Colonic mucosa (tissue), 4 donors: Measurements from ENCODE around the gene SGF29. TPM values are rescaled to one million over a fixed set of nuclear protein-coding genes. Genes with fewer than 3 reads are reported as not detected.
A peak's percentile ranks its signal among the peaks of the same experiment; 100 is the strongest.
"Not testable (repeated sequence)": the region's sequence is repeated elsewhere in the genome, so short reads cannot be mapped to it uniquely, and the experiment has no call there.

Experiments
- DNase-seq: peaks from one replicate; pipeline ENCODE4 v3.0.0-alpha.2; 2020
- H3K27ac ChIP-seq: fragments of 200-600 bp; one replicate; pipeline ENCODE4 v1.8.0; 2021
- H3K27me3 ChIP-seq: fragments of 200-600 bp; one replicate; pipeline ENCODE4 v1.8.0; 2021
- H3K36me3 ChIP-seq: fragments of 200-600 bp; one replicate; pipeline ENCODE4 v1.8.0; 2021
- H3K4me1 ChIP-seq: fragments of 200-600 bp; one replicate; pipeline ENCODE4 v1.8.0; 2021; ENCODE audit warnings: mild to moderate bottlenecking
- H3K4me3 ChIP-seq: fragments of 200-600 bp; one replicate; pipeline ENCODE4 v1.8.0; 2021
- H3K9ac ChIP-seq, 2 donors: one replicate each; pipeline ENCODE4 v1.7.0; 2013; ENCODE audit warnings: control low read depth in 2 of 2, low read depth in 2 of 2, low read length in 2 of 2
- H3K9me3 ChIP-seq: fragments of 200-600 bp; one replicate; pipeline ENCODE4 v1.8.0; 2021
- CTCF ChIP-seq: fragments of 200-600 bp; IDR thresholded peaks from one replicate; pipeline ENCODE4 v1.8.0; 2022; ENCODE audit warnings: antibody characterized with exemption, mild to moderate bottlenecking
- intact Hi-C: fragments of 100-400 bp; cut with DNase I; formaldehyde crosslinking; loops from one replicate; pipeline ENCODE4 v1.14.1; 2022
- total RNA-seq, 2 donors: library from RNA; stranded (reverse); fragmentation: NEBNext Ultra II Directional in 1 of 2; extraction: Animal tissue kit (Norgen Biotek cat#: 25700) in 1 of 2; gene quantifications; one replicate each; pipeline ENCODE4 v1.2.1, GENCODE V29; 2021
- donor health status: healthy.
- donor health status: DM: no; HTN: no; CAD: no.
- donor health status: DM: no; HTN: no; CAD: no.

The SGF29 gene
- total RNA-seq, 2 donors from 2014 or later: 17.4 to 19.3 TPM

DNA sequence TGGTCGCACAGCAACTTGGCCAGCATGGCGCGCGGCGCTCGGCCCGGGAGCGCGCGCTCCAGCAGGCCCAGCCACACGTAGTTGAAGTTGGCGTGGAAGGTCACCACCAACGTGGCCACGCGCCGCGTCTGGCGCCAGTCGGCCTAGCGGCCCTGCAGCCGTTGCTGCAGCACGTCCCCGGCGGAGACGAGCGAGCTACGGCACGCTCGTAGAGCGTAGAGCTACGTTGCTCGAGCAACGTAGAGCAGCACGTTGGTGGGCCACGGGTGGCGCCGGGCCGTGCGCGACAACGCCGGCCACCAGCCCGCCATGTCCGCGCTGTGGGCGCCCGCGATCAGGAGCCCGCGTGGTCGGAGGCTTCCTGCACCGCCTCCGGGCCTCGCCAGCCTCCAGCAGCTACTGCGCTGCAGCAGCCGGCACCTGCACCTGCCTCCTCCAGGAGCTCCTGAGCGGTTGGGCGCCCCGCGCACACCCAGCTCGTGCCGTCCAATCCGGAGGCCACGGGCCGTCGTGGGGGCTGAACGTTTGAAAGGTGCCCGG is 69.5 kb downstream of the SGF29 start:
- intact Hi-C loops: no loop called here
- peak overlapping the region in 1 of 2 donors; percentile 73 for H3K9ac ChIP-seq

DNA sequence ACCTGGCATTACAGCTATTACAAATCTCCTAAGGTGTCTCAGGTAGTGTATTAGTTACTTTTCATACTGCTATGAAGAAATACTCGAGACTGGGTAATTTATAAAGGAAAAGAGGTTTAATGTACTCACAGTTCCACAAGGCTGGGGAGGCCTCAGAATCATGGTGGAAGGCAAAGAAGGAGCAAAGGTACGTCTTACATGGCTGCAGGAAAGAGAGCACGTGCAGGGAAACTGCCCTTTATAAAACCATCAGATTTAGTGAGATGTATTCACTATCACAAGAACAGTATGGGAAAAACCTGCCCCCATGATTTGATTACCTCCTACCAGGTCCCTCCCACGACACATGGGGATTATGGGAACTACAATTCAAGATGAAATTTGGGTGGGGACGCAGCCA is 77.2 kb downstream of the SGF29 start:
- intact Hi-C loops, DNase-seq, H3K27me3 ChIP-seq, H3K4me3 ChIP-seq, H3K9ac ChIP-seq, H3K27ac ChIP-seq, H3K4me1 ChIP-seq, H3K36me3 ChIP-seq, H3K9me3 ChIP-seq: not testable (repeated sequence)

More for the DNA sequence above, 69.5 kb downstream of the SGF29 start:
- no peaks in the 10 kb centered on the region for H3K36me3 ChIP-seq
- H3K4me1 ChIP-seq: no peaks in the 10 kb centered on the region
- no peak for TF ChIP-seq CTCF
- peak; percentile 80 for DNase-seq
- no peak overlapping the region for H3K27ac ChIP-seq
- H3K4me3 ChIP-seq: peak overlapping the region; percentile 51
- no peaks in the 10 kb centered on the region for H3K27me3 ChIP-seq
- H3K9me3 ChIP-seq: no peaks in the 10 kb centered on the region

GRCh38 chr16:28636093-28636823 is 82.5 kb downstream of the SGF29 start:
- not testable (repeated sequence) for DNase-seq, H3K27ac ChIP-seq, H3K4me3 ChIP-seq

GRCh38 chr16:28637765-28638164 is 84.0 kb downstream of the SGF29 start, which contains the start of gene NPIPB8:
NPIPB8 (plus strand) TSS chr16:28638065; CDS start chr16:28638361, 296 bp downstream.
- H3K27ac ChIP-seq, H3K4me1 ChIP-seq, H3K9ac ChIP-seq, H3K27me3 ChIP-seq, H3K36me3 ChIP-seq, intact Hi-C loops, DNase-seq, H3K9me3 ChIP-seq, H3K4me3 ChIP-seq: not testable (repeated sequence)

More at GRCh38 chr16:28636093-28636823, 82.5 kb downstream of the SGF29 start:
- intact Hi-C loops, H3K36me3 ChIP-seq, H3K4me1 ChIP-seq, H3K27me3 ChIP-seq, H3K9me3 ChIP-seq, H3K9ac ChIP-seq: not testable (repeated sequence)

GRCh38 chr16:28638359-28638758 is 84.6 kb downstream of the SGF29 start:
- H3K4me1 ChIP-seq, H3K9ac ChIP-seq, H3K27ac ChIP-seq, H3K36me3 ChIP-seq, H3K9me3 ChIP-seq, DNase-seq, intact Hi-C loops, H3K4me3 ChIP-seq, H3K27me3 ChIP-seq: not testable (repeated sequence)

DNA sequence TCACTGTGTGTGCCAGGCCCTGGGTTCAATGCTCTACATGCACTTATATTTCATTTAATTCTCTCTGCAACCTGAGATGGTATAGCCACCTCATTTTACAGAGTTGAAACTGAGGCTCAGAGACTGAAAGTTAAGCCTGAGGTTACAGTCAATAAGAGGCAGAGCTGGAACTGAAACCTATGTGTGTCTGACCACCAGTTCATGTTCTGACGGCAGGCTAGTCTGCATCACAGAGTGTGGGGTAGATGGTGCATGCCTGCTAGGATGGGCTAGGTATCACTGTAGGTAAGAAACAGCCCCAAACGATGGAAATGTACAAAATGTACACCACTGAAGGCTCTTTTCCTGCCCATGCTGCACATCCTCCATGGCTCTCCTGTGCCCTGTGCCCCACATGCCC is 86.2 kb downstream of the SGF29 start:
- H3K27me3 ChIP-seq, H3K9me3 ChIP-seq, H3K27ac ChIP-seq, H3K36me3 ChIP-seq, H3K4me1 ChIP-seq, DNase-seq, H3K4me3 ChIP-seq, H3K9ac ChIP-seq, intact Hi-C loops: not testable (repeated sequence)

Other genes starting within 250 kb of the SGF29 start
- 1 to 10 TPM in 1 of 2 donors, under 1 TPM in 1; 0.42 to 1.2 TPM for gene NPIPB6, start 190.4 kb upstream of the SGF29 start, total RNA-seq
- 10 to 100 TPM in 1 of 2 donors, not detected in 1; 69.3 TPM for gene EIF3CL, start 150.1 kb upstream of the SGF29 start, total RNA-seq
- gene NPIPB7, start 81.6 kb upstream of the SGF29 start, total RNA-seq: under 1 TPM in 1 of 2 donors, not detected in 1; 0.40 TPM
- gene CLN3, start 61.8 kb upstream of the SGF29 start, total RNA-seq: 100 to 1,000 TPM; 101 to 123 TPM
- gene APOBR, start 59.3 kb upstream of the SGF29 start, total RNA-seq: 10 to 100 TPM; 60.8 to 87.4 TPM
- gene IL27, start 47.1 kb upstream of the SGF29 start, total RNA-seq: not detected
- 100 to 1,000 TPM in 1 of 2 donors, 10 to 100 TPM in 1; 87.0 to 128 TPM for gene NUPR1, start 14.9 kb upstream of the SGF29 start, total RNA-seq
- gene SULT1A2, start 43.1 kb downstream of the SGF29 start, total RNA-seq: 10 to 100 TPM in 1 of 2 donors, 1 to 10 TPM in 1; 7.6 to 12.6 TPM
- 100 to 1,000 TPM in 1 of 2 donors, 10 to 100 TPM in 1; 61.7 to 150 TPM for gene SULT1A1, start 56.1 kb downstream of the SGF29 start, total RNA-seq
- gene NPIPB8, start 84.1 kb downstream of the SGF29 start, total RNA-seq: 1 to 10 TPM in 1 of 2 donors, under 1 TPM in 1; 0.74 to 3.6 TPM
- 100 to 1,000 TPM; 570 to 571 TPM for gene EIF3C, start 157.5 kb downstream of the SGF29 start, total RNA-seq
- 1 to 10 TPM; 1.5 to 3.4 TPM for gene NPIPB9, start 197.9 kb downstream of the SGF29 start, total RNA-seq